Motor neuron (in vitro differentiated cells): ENCODE measurements around the gene ADGRL2. TPM values are rescaled to one million over a fixed set of nuclear protein-coding genes. Genes with fewer than 3 reads are reported as not detected.

Source experiments
- ATAC-seq, 8 experiments: fragments of 200-7000 bp; cut with Tn5 transposase; replicated peaks in 6 of 8; 2 replicates each; pipeline ENCODE4 v1.8.0; 2021; ENCODE audit warnings: mild to moderate bottlenecking in 8 of 8, moderate library complexity in 8 of 8
- H3K27ac ChIP-seq, 2 donors: fragments of 250-450 bp; sonication (Bioruptor Pico); 2 replicates each; pipeline ENCODE4 v1.9.0; 2021; ENCODE audit warnings: antibody characterized with exemption in 2 of 2, mild to moderate bottlenecking in 2 of 2, moderate library complexity in 1 of 2
- H3K4me1 ChIP-seq, 2 donors: fragments of 250-450 bp; sonication (Bioruptor Pico); replicated peaks in 1 of 2; 2 replicates each; pipeline ENCODE4 v1.6.1; 2021; ENCODE audit warnings: antibody characterized with exemption in 2 of 2, mild to moderate bottlenecking in 2 of 2, moderate library complexity in 1 of 2
- H3K4me3 ChIP-seq, 5 donors: fragments of 250-450 bp; sonication (Bioruptor Pico); 2 replicates each; pipeline ENCODE4 v1.9.0; 2021; ENCODE audit warnings: antibody characterized with exemption in 5 of 5, mild to moderate bottlenecking in 5 of 5, moderate library complexity in 4 of 5
- WGBS, 10 experiments: fragments of 450-650 bp; shearing (Covaris generic); methylation state at CpG; one replicate each; pipeline ENCODE4 v1.0.0; 2022; 5-methylcytosine and 5-hydroxymethylcytosine counted together
- in situ Hi-C, 9 experiments: fragments of 400-800 bp; cut with MboI; loops; one replicate each; pipeline ENCODE4 v1.15.0; 2021; ENCODE audit warnings: low sequenced_read_pairs in 9 of 9, low pct_unique_long_range_greater_than_20kb in 2 of 9; ENCODE audit not compliant: unreplicated experiment in 9 of 9
- total RNA-seq, 8 experiments: library from RNA; unstranded; fragments of 300-600 nt; gene quantifications; 2 replicates each; pipeline versions ENCODE4 v1.2.3 to v1.2.4, GENCODE V29; 2022

The ADGRL2 gene
- total RNA-seq, 8 experiments from 2014 or later, result 10.4 to 255 (median 94.3) TPM

DNA sequence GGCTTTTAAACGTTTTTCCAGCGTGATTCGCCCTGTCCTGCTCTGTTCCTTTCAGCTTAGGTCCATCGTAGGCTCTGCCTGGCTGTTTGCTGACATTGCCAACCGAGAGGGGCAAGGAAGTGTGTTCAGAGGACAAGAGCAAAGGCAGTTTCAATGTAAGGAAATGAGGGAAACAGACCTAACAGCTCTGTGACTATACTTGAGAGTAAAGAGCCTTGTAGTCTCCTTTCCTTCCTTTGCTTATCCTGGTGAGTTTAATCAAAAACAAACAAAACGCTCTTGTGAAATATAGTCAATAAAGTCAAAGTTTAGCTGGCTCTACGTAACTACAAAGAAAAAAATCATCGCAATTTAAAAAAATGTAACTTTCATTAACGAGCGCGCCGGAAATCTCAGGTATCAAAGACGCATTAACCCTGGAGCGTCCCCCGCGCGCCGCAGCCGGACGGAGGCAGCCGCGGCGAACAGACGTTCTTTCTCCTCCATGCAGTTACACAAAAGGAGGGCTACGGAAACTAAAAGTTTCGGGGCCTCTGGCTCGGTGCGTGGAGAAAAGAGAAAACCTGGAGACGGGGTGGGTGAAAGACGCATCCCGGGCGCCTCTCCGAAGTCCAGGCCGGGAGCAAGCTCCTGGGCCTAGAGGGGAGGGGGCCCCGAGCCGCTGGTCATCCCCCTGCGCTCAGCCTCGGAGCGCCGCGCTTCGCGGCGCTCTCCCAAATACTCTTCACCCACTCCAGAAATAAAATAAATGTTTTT, 617 bp upstream of the ADGRL2 start:
- ATAC-seq, result peak in 6 of 8 experiments; percentile 29 to 44 (median 40)
- Histone ChIP-seq H3K27ac (peak overlapping the region; percentile 79 to 89), H3K4me3 (peak overlapping the region; percentile 77 to 86 (median 80)), H3K4me1 (peaks cover 0 to 8% of the 10 kb centered on the region in 2 donors)
- in situ Hi-C loops, result loop anchor here in 2 of 9 experiments (25.0 kb wide), 1 partner anchor 488 kb away; no protein-coding TSS in a partner anchor
- 0 to 3% (median 1%) methylated on average over 3 to 41 of the region's 44 CpGs for WGBS, 10 experiments

DNA sequence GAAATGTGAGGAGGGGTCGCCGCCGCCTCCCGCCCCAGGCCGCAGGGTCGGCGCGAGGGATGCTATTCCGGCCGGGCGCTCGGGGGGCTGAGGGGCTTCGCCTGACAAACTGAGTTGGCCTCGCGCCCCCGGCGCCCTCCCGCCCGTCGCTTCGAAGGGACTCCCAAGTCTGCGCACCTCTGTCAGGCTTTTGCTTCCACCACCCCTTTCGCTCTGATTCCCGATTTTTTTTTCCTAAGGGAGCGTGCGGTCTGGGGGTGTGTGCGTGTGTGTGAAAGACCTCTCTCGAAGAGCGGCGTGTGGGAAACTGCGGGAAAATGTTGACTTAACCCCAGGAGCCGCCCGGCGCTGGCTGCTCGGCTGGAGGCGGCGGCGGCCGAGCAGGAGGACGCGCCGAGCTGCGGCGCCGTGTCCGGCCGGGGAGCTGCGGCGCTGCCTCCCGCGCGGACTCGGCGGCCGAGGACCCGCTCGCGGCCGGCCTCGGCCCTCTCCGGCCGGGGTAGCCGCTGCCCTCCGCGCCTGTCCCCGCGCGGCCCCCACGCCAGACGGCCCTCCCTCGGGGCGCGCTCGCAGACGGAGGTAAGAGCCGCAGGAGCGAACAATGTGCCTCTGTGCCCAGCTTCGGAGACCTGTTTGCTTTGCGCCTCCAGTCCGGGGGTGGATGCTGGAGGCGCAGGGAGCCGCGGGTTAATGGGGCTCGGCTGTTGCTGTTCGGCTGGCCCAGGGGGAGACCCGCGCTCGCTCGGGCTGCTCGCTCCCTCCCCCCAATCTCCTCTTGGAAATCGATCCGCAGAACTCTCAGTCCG, 1.1 kb downstream of the ADGRL2 start:
- WGBS, 10 experiments, result 0 to 1% (median 0%) methylated on average over 1 to 54 of the region's 93 CpGs; no CpG with 5 or more reads in 1 of the 10 experiments
- in situ Hi-C loops, result no loop called here
- H3K27ac ChIP-seq, result peak overlapping the region; percentile 79 to 89
- H3K4me3 ChIP-seq, result peak overlapping the region; percentile 77 to 86 (median 80)
- ATAC-seq, result peak; percentile 4 to 35 (median 22)
- peaks cover 4 to 22% of the 10 kb centered on the region in 2 donors for H3K4me1 ChIP-seq

GRCh38 chr1:81802457-81802706, 1.6 kb downstream of the ADGRL2 start:
- peaks cover 9 to 25% of the 10 kb centered on the region in 2 donors for H3K4me1 ChIP-seq
- in situ Hi-C loops, result no loop called here
- 0 to 19% (median 0%) methylated on average over 1 to 13 of the region's 17 CpGs; no CpG with 5 or more reads in 4 of the 10 experiments for WGBS, 10 experiments
- peak overlapping the region; percentile 77 to 86 (median 80) for H3K4me3 ChIP-seq
- H3K27ac ChIP-seq, result peak overlapping the region; percentile 79 to 89
- no peak for ATAC-seq

- in situ Hi-C loops, result no loop called here
- 0 to 3% (median 2%) methylated on average over 1 to 14 of the region's 55 CpGs; no CpG with 5 or more reads in 5 of the 10 experiments for WGBS, 10 experiments
- peak; percentile 40 to 70 (median 63) for ATAC-seq
- peak overlapping the region; percentile 79 to 89 for H3K27ac ChIP-seq
- peak overlapping the region; percentile 77 to 86 (median 80) for H3K4me3 ChIP-seq
- peaks cover 11 to 30% of the 10 kb centered on the region in 2 donors for H3K4me1 ChIP-seq
Observed at GRCh38 chr1:81802707-81803430, 2.1 kb downstream of the ADGRL2 start.

- H3K4me1 ChIP-seq, result peaks cover 15 to 35% of the 10 kb centered on the region in 2 donors
- ATAC-seq, result peak in 1 of 8 experiments; percentile 4
- H3K4me3 ChIP-seq, result peak overlapping the region; percentile 77 to 86 (median 80)
- H3K27ac ChIP-seq, result peak overlapping the region; percentile 79 to 89
- WGBS, 10 experiments, result 0 to 9% (median 2%) methylated on average over 6 to 15 of the region's 15 CpGs; no CpG with 5 or more reads in 2 of the 10 experiments
- in situ Hi-C loops, result no loop called here
Observed at GRCh38 chr1:81803431-81804110, 2.8 kb downstream of the ADGRL2 start.

GRCh38 chr1:81804312-81804711, 3.6 kb downstream of the ADGRL2 start:
- H3K4me1 ChIP-seq, result peaks cover 22 to 43% of the 10 kb centered on the region in 2 donors
- H3K27ac ChIP-seq, result peak overlapping the region in 1 of 2 donors; percentile 38
- no peak for ATAC-seq
- in situ Hi-C loops, result no loop called here
- WGBS, 10 experiments, result 0 to 46% (median 10%) methylated on average over 1 to 2 of the region's 2 CpGs; no CpG with 5 or more reads in 1 of the 10 experiments
- H3K4me3 ChIP-seq, result peak overlapping the region; percentile 77 to 86 (median 80)

- no peak for ATAC-seq
- Histone ChIP-seq H3K4me3 (peak overlapping the region in 2 of 5 donors; percentile 78 to 80), H3K27ac (no peak overlapping the region), H3K4me1 (peaks cover 31 to 58% of the 10 kb centered on the region in 2 donors)
- 8 to 70% (median 23%) methylated on average over 2 of the region's 2 CpGs for WGBS, 10 experiments
- in situ Hi-C loops, result no loop called here
Observed at GRCh38 chr1:81805537-81806431, 5.0 kb downstream of the ADGRL2 start.

DNA sequence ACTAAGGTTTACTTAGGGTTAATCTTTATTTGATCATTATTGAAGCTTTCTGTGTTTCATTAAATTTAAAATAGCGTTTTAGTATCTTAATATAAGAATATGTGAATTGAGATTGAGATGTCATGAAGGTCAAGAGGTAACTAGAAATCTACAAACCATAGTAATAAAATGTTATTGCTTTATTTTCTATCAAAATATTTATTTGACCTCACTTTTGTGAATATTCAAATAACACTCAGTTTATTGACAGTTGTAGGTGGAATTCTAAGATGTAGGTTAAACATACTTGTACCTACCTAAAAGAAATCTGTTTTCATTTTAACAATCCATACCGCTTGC, 5.7 kb downstream of the ADGRL2 start:
- H3K4me3 ChIP-seq, result peak overlapping the region in 2 of 5 donors; percentile 78 to 80
- 14 to 69% (median 58%) methylated on average over 1 to 2 of the region's 2 CpGs for WGBS, 10 experiments
- peaks cover 35 to 64% of the 10 kb centered on the region in 2 donors for H3K4me1 ChIP-seq
- no peak overlapping the region for H3K27ac ChIP-seq
- in situ Hi-C loops, result no loop called here
- no peak for ATAC-seq

- Histone ChIP-seq H3K27ac (no peak overlapping the region), H3K4me1 (peaks cover 53 to 83% of the 10 kb centered on the region in 2 donors)
Observed at GRCh38 chr1:81808760-81809159, 8.0 kb downstream of the ADGRL2 start.

GRCh38 chr1:81809808-81810207, 9.1 kb downstream of the ADGRL2 start:
- 67 to 100% (median 100%) methylated on average over 1 of the region's 1 CpG for WGBS, 10 experiments
- H3K27ac ChIP-seq, result no peak overlapping the region
- H3K4me3 ChIP-seq, result no peak overlapping the region
- in situ Hi-C loops, result no loop called here
- H3K4me1 ChIP-seq, result peaks cover 57 to 77% of the 10 kb centered on the region in 2 donors
- ATAC-seq, result no peak

More at GRCh38 chr1:81808760-81809159, 8.0 kb downstream of the ADGRL2 start:
- H3K4me3 ChIP-seq, result peak overlapping the region in 1 of 5 donors; percentile 12
- ATAC-seq, result peak in 5 of 8 experiments; percentile 37 to 76 (median 68)
- in situ Hi-C loops, result no loop called here
- WGBS, 10 experiments, result 0 to 86% (median 36%) methylated on average over 1 to 7 of the region's 7 CpGs

DNA sequence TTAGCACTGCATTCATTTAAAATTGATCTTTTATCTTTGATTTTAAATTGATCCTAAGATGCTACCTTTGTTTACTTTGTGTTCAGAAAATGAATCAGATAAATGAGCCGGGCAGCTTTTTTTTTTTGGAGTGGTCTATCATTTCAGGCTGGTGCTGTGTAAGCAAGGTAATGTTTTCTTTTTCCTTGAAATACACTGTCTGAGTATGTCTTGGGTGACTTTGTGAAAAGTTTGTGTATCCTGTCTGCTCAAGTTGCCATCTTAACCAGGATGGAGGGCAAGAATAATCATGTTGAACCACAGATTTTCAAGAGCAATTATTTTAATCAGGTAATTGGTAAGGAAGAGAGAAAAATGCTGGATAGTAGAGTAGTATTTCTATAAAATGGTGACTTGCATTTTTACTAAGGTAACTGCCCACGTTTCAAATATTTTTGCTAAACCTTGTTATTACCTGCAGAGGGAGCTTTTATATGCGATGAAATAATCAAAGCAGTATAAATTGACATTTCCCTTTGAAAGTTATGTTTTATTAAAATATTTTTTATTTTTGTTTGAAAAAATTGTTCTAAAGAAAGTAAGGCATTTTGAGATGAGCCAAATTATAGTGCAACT, 11.1 kb downstream of the ADGRL2 start:
- no peak for ATAC-seq
- WGBS, 10 experiments, result 60 to 100% (median 79%) methylated on average over 1 to 3 of the region's 3 CpGs
- H3K27ac ChIP-seq, result no peak overlapping the region
- peaks cover 56 to 63% of the 10 kb centered on the region in 2 donors for H3K4me1 ChIP-seq
- H3K4me3 ChIP-seq, result no peak overlapping the region
- in situ Hi-C loops, result no loop called here
